ENCODE results near the gene VAT1L. TPM values are rescaled to one million over a fixed set of nuclear protein-coding genes. Genes with fewer than 3 reads are reported as not detected.

VAT1L gene
- total and polyA plus RNA-seq, 2 donors (not counting 1 experiment from before 2014, with no cell fraction given): not detected

DNA sequence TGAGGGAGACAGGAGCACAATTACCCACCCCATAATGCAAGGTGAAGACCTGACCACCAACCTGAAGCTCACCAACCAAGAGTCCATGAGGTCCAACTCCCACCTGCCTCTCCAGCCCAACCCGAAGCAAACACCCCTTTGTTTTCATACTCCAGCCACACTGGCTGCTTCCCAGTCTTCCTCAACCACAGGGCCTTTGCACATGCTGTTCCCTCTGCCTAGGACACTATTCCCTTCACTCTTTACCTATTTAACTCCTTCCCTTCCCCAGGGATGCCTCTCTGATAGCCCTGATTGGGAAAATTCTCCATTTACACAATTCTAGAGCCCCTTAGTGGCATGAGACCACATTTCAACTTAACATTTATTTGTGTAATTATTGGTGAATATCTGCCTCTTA lies 86.0 kb downstream of the VAT1L start:
- no peaks in the 10 kb centered on the region for H3K4me1 ChIP-seq (ENCODE audit: control insufficient read depth in 2 of 2, insufficient read depth in 2 of 2, low read length in 2 of 2)
- 67% methylated on average over 1 of the region's 1 CpG for WGBS (ENCODE audit: insufficient coverage)
- peaks cover 0 to 2% (median 0%) of the 10 kb centered on the region in 3 donors for H3K9me3 ChIP-seq (ENCODE audit: control extremely low read depth in 1 of 3, control insufficient read depth in 2 of 3, insufficient read depth in 1 of 3, low read length in 2 of 3)
- no peak overlapping the region for H3K4me2 ChIP-seq (replicated peaks; ENCODE audit: low read depth, low read length, poor library complexity, severe bottlenecking)
- Mint-ChIP-seq H3K9me3 (ENCODE audit: insufficient read depth) (no peaks in the 10 kb centered on the region), H3K27me3 (no peaks in the 10 kb centered on the region), H3K4me1 (no peaks in the 10 kb centered on the region), H3K4me3 (no peak overlapping the region), H3K27ac (no peak overlapping the region)
- no peak overlapping the region for H3K9ac ChIP-seq (ENCODE audit: low read length)
- no peak for TF ChIP-seq EZH2 (IDR thresholded peaks at IDR 0.05; ENCODE audit: borderline replicate concordance, insufficient read depth, low read depth, low read length, poor library complexity, severe bottlenecking)
- TF ChIP-seq, protein P1, sequence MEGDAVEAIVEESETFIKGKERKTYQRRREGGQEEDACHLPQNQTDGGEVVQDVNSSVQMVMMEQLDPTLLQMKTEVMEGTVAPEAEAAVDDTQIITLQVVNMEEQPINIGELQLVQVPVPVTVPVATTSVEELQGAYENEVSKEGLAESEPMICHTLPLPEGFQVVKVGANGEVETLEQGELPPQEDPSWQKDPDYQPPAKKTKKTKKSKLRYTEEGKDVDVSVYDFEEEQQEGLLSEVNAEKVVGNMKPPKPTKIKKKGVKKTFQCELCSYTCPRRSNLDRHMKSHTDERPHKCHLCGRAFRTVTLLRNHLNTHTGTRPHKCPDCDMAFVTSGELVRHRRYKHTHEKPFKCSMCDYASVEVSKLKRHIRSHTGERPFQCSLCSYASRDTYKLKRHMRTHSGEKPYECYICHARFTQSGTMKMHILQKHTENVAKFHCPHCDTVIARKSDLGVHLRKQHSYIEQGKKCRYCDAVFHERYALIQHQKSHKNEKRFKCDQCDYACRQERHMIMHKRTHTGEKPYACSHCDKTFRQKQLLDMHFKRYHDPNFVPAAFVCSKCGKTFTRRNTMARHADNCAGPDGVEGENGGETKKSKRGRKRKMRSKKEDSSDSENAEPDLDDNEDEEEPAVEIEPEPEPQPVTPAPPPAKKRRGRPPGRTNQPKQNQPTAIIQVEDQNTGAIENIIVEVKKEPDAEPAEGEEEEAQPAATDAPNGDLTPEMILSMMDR (IDR thresholded peaks at IDR 0.05): no peak
- no peaks in the 10 kb centered on the region for H3K79me2 ChIP-seq (ENCODE audit: control insufficient read depth, insufficient read depth, low read length)
- no peak for DNase-seq
- CTCF ChIA-PET: no interaction called here
- POLR2A ChIA-PET: no interaction called here
- intact Hi-C loops (cut with micrococcal nuclease): no loop called here
- H3K4me3 ChIP-seq (ENCODE audit: control extremely low read depth in 1 of 5, extremely low read depth in 1 of 5, insufficient read depth in 1 of 5, low read depth in 2 of 5, low read length in 4 of 5): no peak overlapping the region
- no peaks in the 10 kb centered on the region for H3K36me3 ChIP-seq (replicated peaks in 1 of 2; ENCODE audit: control extremely low read depth in 1 of 2, control insufficient read depth in 1 of 2, extremely low read depth in 1 of 2, insufficient read depth in 2 of 2, low read length in 1 of 2)
- H3K27ac ChIP-seq (ENCODE audit: low read length in 2 of 2): no peak overlapping the region
- no peaks in the 10 kb centered on the region for H4K20me1 ChIP-seq (ENCODE audit: control insufficient read depth, insufficient read depth, low read length, poor library complexity, severe bottlenecking)
- no peak overlapping the region for H2AFZ ChIP-seq (ENCODE audit: insufficient read depth, low read depth, low read length, poor library complexity, severe bottlenecking)
- no peaks in the 10 kb centered on the region for H3K27me3 ChIP-seq (replicated peaks in 1 of 4; ENCODE audit: control extremely low read depth in 1 of 4, control insufficient read depth in 3 of 4, insufficient read depth in 4 of 4, low read length in 3 of 4)
- no peak for ATAC-seq (ENCODE audit: low read depth)

DNA sequence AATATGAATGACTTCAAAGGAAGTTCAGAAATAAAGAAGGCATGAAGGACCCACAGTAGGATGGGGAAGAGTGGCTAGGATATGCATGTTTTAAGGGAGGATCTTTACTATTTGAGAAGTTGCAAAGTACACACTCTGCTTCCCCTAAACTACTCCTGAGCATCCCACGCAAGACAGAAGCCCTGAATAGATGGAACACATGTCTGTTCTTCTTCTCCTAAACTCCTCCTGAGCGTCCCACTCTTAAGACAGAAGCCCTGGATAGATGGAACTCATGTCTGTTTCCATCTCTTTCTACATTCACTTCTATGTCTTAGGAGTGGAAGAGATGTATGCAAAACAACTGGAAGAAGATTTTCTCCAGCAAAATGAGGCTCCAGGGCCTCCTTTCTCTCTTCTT lies 88.4 kb downstream of the VAT1L start:
- CTCF ChIA-PET: no interaction called here
- no peaks in the 10 kb centered on the region for H3K79me2 ChIP-seq (ENCODE audit: control insufficient read depth, insufficient read depth, low read length)

More for the DNA sequence above, 88.4 kb downstream of the VAT1L start:
- TF ChIP-seq EZH2 (IDR thresholded peaks at IDR 0.05; ENCODE audit: borderline replicate concordance, insufficient read depth, low read depth, low read length, poor library complexity, severe bottlenecking): no peak
- POLR2A ChIA-PET: no interaction called here
- Histone ChIP-seq H3K4me1 (ENCODE audit: control insufficient read depth in 2 of 2, insufficient read depth in 2 of 2, low read length in 2 of 2) (no peaks in the 10 kb centered on the region), H3K9me3 (ENCODE audit: control extremely low read depth in 1 of 3, control insufficient read depth in 2 of 3, insufficient read depth in 1 of 3, low read length in 2 of 3) (peaks cover 0 to 2% (median 0%) of the 10 kb centered on the region in 3 donors), H3K4me2 (replicated peaks; ENCODE audit: low read depth, low read length, poor library complexity, severe bottlenecking) (no peak overlapping the region), H3K9ac (ENCODE audit: low read length) (no peak overlapping the region), H3K36me3 (replicated peaks in 1 of 2; ENCODE audit: control extremely low read depth in 1 of 2, control insufficient read depth in 1 of 2, extremely low read depth in 1 of 2, insufficient read depth in 2 of 2, low read length in 1 of 2) (no peaks in the 10 kb centered on the region), H3K27me3 (replicated peaks in 1 of 4; ENCODE audit: control extremely low read depth in 1 of 4, control insufficient read depth in 3 of 4, insufficient read depth in 4 of 4, low read length in 3 of 4) (no peaks in the 10 kb centered on the region), H2AFZ (ENCODE audit: insufficient read depth, low read depth, low read length, poor library complexity, severe bottlenecking) (no peak overlapping the region), H3K4me3 (ENCODE audit: control extremely low read depth in 1 of 5, extremely low read depth in 1 of 5, insufficient read depth in 1 of 5, low read depth in 2 of 5, low read length in 4 of 5) (no peak overlapping the region), H3K27ac (ENCODE audit: low read length in 2 of 2) (no peak overlapping the region), H4K20me1 (ENCODE audit: control insufficient read depth, insufficient read depth, low read length, poor library complexity, severe bottlenecking) (no peaks in the 10 kb centered on the region)
- no peak for ATAC-seq (ENCODE audit: low read depth)
- WGBS (ENCODE audit: insufficient coverage): 60% methylated on average over 1 of the region's 2 CpGs
- no peaks in the 10 kb centered on the region for H3K27me3 Mint-ChIP-seq
- H3K4me1 Mint-ChIP-seq: no peaks in the 10 kb centered on the region
- H3K9me3 Mint-ChIP-seq (ENCODE audit: insufficient read depth): no peaks in the 10 kb centered on the region
- intact Hi-C loops (cut with micrococcal nuclease): no loop called here
- H3K27ac Mint-ChIP-seq: no peak overlapping the region
- no peak for DNase-seq
- H3K4me3 Mint-ChIP-seq: no peak overlapping the region

Measured in B cell (primary cell).